ES-I3 (cell line): ENCODE measurements around the gene GFOD1.

ENCODE experiments used
- H3K36me3 ChIP-seq: 2 replicates; pipeline ENCODE4 v1.6.1; 2013; ENCODE audit warnings: mild to moderate bottlenecking, low read length, control low read depth, moderate library complexity; ENCODE audit not compliant: insufficient read depth
- H3K4me1 ChIP-seq: 2 replicates; pipeline ENCODE4 v1.6.1; 2013; ENCODE audit warnings: mild to moderate bottlenecking, control low read depth, low read length; ENCODE audit not compliant: insufficient read depth
- H3K9ac ChIP-seq: 2 replicates; pipeline ENCODE4 v1.6.1; 2013; ENCODE audit warnings: low read depth, mild to moderate bottlenecking, low read length, moderate library complexity
- H3K9me3 ChIP-seq: 2 replicates; pipeline ENCODE4 v1.6.1; 2013; ENCODE audit warnings: mild to moderate bottlenecking, low read length, moderate library complexity; ENCODE audit not compliant: control insufficient read depth, insufficient read depth

Gene GFOD1

GRCh38 chr6:13485303-13485702, 2.1 kb downstream of the GFOD1 start:
- no peaks in the 10 kb centered on the region for H3K9me3 ChIP-seq
- peak overlapping the region; percentile 79 for H3K9ac ChIP-seq
- no peaks in the 10 kb centered on the region for H3K36me3 ChIP-seq
- peaks cover 14% of the 10 kb centered on the region for H3K4me1 ChIP-seq

GRCh38 chr6:13484827-13485226, 2.6 kb downstream of the GFOD1 start:
- Histone ChIP-seq H3K4me1 (peaks cover 14% of the 10 kb centered on the region), H3K9ac (no peak overlapping the region), H3K36me3 (no peaks in the 10 kb centered on the region), H3K9me3 (no peaks in the 10 kb centered on the region)

GRCh38 chr6:13484138-13484708, 3.2 kb downstream of the GFOD1 start:
- Histone ChIP-seq H3K36me3 (no peaks in the 10 kb centered on the region), H3K4me1 (peaks cover 14% of the 10 kb centered on the region), H3K9ac (no peak overlapping the region), H3K9me3 (no peaks in the 10 kb centered on the region)

GRCh38 chr6:13480631-13481501, 6.5 kb downstream of the GFOD1 start:
- no peaks in the 10 kb centered on the region for H3K36me3 ChIP-seq
- H3K9ac ChIP-seq: no peak overlapping the region
- H3K9me3 ChIP-seq: no peaks in the 10 kb centered on the region
- H3K4me1 ChIP-seq: peaks cover 17% of the 10 kb centered on the region

- no peak overlapping the region for H3K9ac ChIP-seq
- H3K9me3 ChIP-seq: no peaks in the 10 kb centered on the region
- H3K4me1 ChIP-seq: peaks cover 17% of the 10 kb centered on the region
- H3K36me3 ChIP-seq: no peaks in the 10 kb centered on the region
These were observed 7.4 kb downstream of the GFOD1 start for GRCh38 chr6:13479971-13480434.

GRCh38 chr6:13479206-13479800, 8.1 kb downstream of the GFOD1 start:
- H3K4me1 ChIP-seq: peaks cover 10% of the 10 kb centered on the region
- H3K36me3 ChIP-seq: no peaks in the 10 kb centered on the region
- H3K9ac ChIP-seq: no peak overlapping the region
- H3K9me3 ChIP-seq: no peaks in the 10 kb centered on the region

- Histone ChIP-seq H3K4me1 (peaks cover 9% of the 10 kb centered on the region; the same call in 1 of the 2 replicates), H3K9me3 (no peaks in the 10 kb centered on the region), H3K36me3 (no peaks in the 10 kb centered on the region), H3K9ac (no peak overlapping the region)
These were observed 8.9 kb downstream of the GFOD1 start for GRCh38 chr6:13478525-13478966.

- H3K9me3 ChIP-seq: no peaks in the 10 kb centered on the region
- peaks cover 3% of the 10 kb centered on the region; the same call in 1 of the 2 replicates for H3K4me1 ChIP-seq
- H3K36me3 ChIP-seq: no peaks in the 10 kb centered on the region
- H3K9ac ChIP-seq: no peak overlapping the region
These were observed 12.6 kb downstream of the GFOD1 start for GRCh38 chr6:13474787-13475186.

GRCh38 chr6:13474360-13474759, 13.0 kb downstream of the GFOD1 start:
- Histone ChIP-seq H3K9ac (no peak overlapping the region), H3K4me1 (peaks cover 3% of the 10 kb centered on the region; the same call in 1 of the 2 replicates), H3K9me3 (no peaks in the 10 kb centered on the region), H3K36me3 (no peaks in the 10 kb centered on the region)

- Histone ChIP-seq H3K9ac (no peak overlapping the region), H3K9me3 (peaks cover 2% of the 10 kb centered on the region; the same call in 1 of the 2 replicates), H3K36me3 (no peaks in the 10 kb centered on the region), H3K4me1 (peaks cover 3% of the 10 kb centered on the region; the same call in 1 of the 2 replicates)
These were observed 13.6 kb downstream of the GFOD1 start for GRCh38 chr6:13473768-13474165.

- no peaks in the 10 kb centered on the region for H3K4me1 ChIP-seq
- H3K9me3 ChIP-seq: peaks cover 6% of the 10 kb centered on the region; the same call in 1 of the 2 replicates
- H3K36me3 ChIP-seq: no peaks in the 10 kb centered on the region
- no peak overlapping the region for H3K9ac ChIP-seq
These were observed 14.2 kb downstream of the GFOD1 start for GRCh38 chr6:13472976-13473767.

GRCh38 chr6:13472099-13472498, 15.3 kb downstream of the GFOD1 start:
- H3K9me3 ChIP-seq: peaks cover 6% of the 10 kb centered on the region; the same call in 1 of the 2 replicates
- no peaks in the 10 kb centered on the region for H3K36me3 ChIP-seq
- H3K4me1 ChIP-seq: no peaks in the 10 kb centered on the region
- no peak overlapping the region for H3K9ac ChIP-seq

GRCh38 chr6:13471184-13471583, 16.2 kb downstream of the GFOD1 start:
- Histone ChIP-seq H3K9me3 (peaks cover 6% of the 10 kb centered on the region; the same call in 1 of the 2 replicates), H3K36me3 (no peaks in the 10 kb centered on the region), H3K4me1 (no peaks in the 10 kb centered on the region), H3K9ac (no peak overlapping the region)
